ENCODE data around the gene TDP1.

Gene TDP1

GRCh38 chr14:89955745-89956660 lies at the start of gene TDP1:
TSS of gene TDP1 (plus strand) at chr14:89955927. CDS start at chr14:89963115, 7,188 bp downstream.
- DNase-seq, result peak; percentile 91

- no peak for DNase-seq
Observed at GRCh38 chr14:89906000-89906399, 49.7 kb upstream of the TDP1 start.

- no peak for DNase-seq
Observed at GRCh38 chr14:89907655-89908054, 48.1 kb upstream of the TDP1 start.

GRCh38 chr14:89908712-89909450 lies 46.8 kb upstream of the TDP1 start:
- no peak for DNase-seq

GRCh38 chr14:89909586-89909985 lies 46.1 kb upstream of the TDP1 start:
- no peak for DNase-seq

GRCh38 chr14:89910691-89911009 lies 45.1 kb upstream of the TDP1 start:
- no peak for DNase-seq

GRCh38 chr14:89911010-89911919 lies 44.5 kb upstream of the TDP1 start:
- DNase-seq, result no peak

- no peak for DNase-seq
Observed at GRCh38 chr14:89912221-89912620, 43.5 kb upstream of the TDP1 start.

- DNase-seq, result peak; percentile 51
Observed at GRCh38 chr14:89912667-89913211, 43.0 kb upstream of the TDP1 start.

GRCh38 chr14:89915114-89915878 lies 40.4 kb upstream of the TDP1 start:
- peak; percentile 54 for DNase-seq

- DNase-seq, result no peak
Observed at GRCh38 chr14:89918721-89919120, 37.0 kb upstream of the TDP1 start.

- no peak for DNase-seq
Observed at GRCh38 chr14:89920056-89920455, 35.7 kb upstream of the TDP1 start.

GRCh38 chr14:89921346-89921745 lies 34.4 kb upstream of the TDP1 start:
- no peak for DNase-seq

- no peak for DNase-seq
Observed at GRCh38 chr14:89922031-89922907, 33.5 kb upstream of the TDP1 start.

- DNase-seq, result peak; percentile 78
Observed at GRCh38 chr14:89924268-89924667, 31.5 kb upstream of the TDP1 start.

- DNase-seq, result no peak
Observed at GRCh38 chr14:89926694-89927093, 29.0 kb upstream of the TDP1 start.

- no peak for DNase-seq
Observed at GRCh38 chr14:89927186-89927865, 28.4 kb upstream of the TDP1 start.

GRCh38 chr14:89933002-89933401 lies 22.7 kb upstream of the TDP1 start:
- DNase-seq, result no peak

GRCh38 chr14:89936654-89937185 lies 19.0 kb upstream of the TDP1 start:
- DNase-seq, result no peak

GRCh38 chr14:89941830-89942377 lies 13.8 kb upstream of the TDP1 start:
- DNase-seq, result no peak

Measured in NCI-H446 treated with DMSO at 0.1 percent for 48 hours (cell line).